Panc1 (cell line): Measurements from ENCODE around the gene UNC45B. TPM values are rescaled to one million over a fixed set of nuclear protein-coding genes. Genes with fewer than 3 reads are reported as not detected.

ENCODE experiments used
- ATAC-seq: fragments of 200-7000 bp; cut with Tn5 transposase; 2 replicates; pipeline ENCODE4 v1.9.1; 2020; ENCODE audit warnings: mild to moderate bottlenecking, moderate library complexity
- BruUV-seq: library from RNA; stranded (reverse); fragments of 400-500 nt; replicated peaks from 2 replicates; lab custom pipeline; 2021; lab: Mats Ljungman, UMichigan
- CTCF ChIA-PET: fragments of 300-600 bp; sonication (Branson Sonifier 250); formaldehyde crosslinking; loops from one replicate; lab custom pipeline; 2022; ENCODE audit warnings: antibody characterized with exemption; lab: Charles Lee
- POLR2A ChIA-PET: fragments of 300-600 bp; sonication (Branson Sonifier 250); formaldehyde crosslinking; loops from one replicate; lab custom pipeline; 2022; ENCODE audit warnings: antibody characterized with exemption; lab: Charles Lee
- DNase-seq: peaks from one replicate; pipeline ENCODE4 v3.0.0-alpha.2; 2010; ENCODE audit warnings: low read depth, low spot score
- H3K27ac ChIP-seq: 2 replicates; pipeline ENCODE4 v1.5.1; 2011; ENCODE audit warnings: mild to moderate bottlenecking, low read length, inconsistent platforms
- H3K27me3 ChIP-seq: fragments of 200-500 bp; sonication (Bioruptor generic); 2 replicates; pipeline ENCODE4 v1.6.0; 2014; ENCODE audit warnings: low read length, inconsistent platforms; ENCODE audit not compliant: control insufficient read depth, insufficient read depth
- H3K36me3 ChIP-seq: fragments of 200-500 bp; sonication (Bioruptor generic); 2 replicates; pipeline ENCODE4 v1.5.1; 2014; ENCODE audit warnings: inconsistent platforms, mild to moderate bottlenecking, low read length, moderate library complexity; ENCODE audit not compliant: control insufficient read depth, insufficient read depth
- H3K4me1 ChIP-seq: 2 replicates; pipeline ENCODE4 v1.5.1; 2011; ENCODE audit warnings: inconsistent platforms, mild to moderate bottlenecking, low read length, moderate library complexity; ENCODE audit not compliant: control insufficient read depth, insufficient read depth
- H3K4me3 ChIP-seq, 2 experiments: 2 replicates each; pipeline ENCODE4 v1.5.1; 2011 to 2012; ENCODE audit warnings: low read depth in 2 of 2, low read length in 2 of 2, mild to moderate bottlenecking in 2 of 2, inconsistent platforms in 1 of 2, moderate library complexity in 1 of 2
- H3K9me3 ChIP-seq: fragments of 200-500 bp; sonication (Bioruptor generic); 2 replicates; pipeline ENCODE4 v1.5.1; 2014; ENCODE audit warnings: low read depth, mild to moderate bottlenecking, inconsistent platforms, low read length, moderate library complexity; ENCODE audit not compliant: control insufficient read depth, insufficient read depth
- POLR2AphosphoS5 ChIP-seq: IDR thresholded peaks from 2 replicates; pipeline ENCODE4 v1.6.1; 2012; ENCODE audit warnings: mild to moderate bottlenecking, low read depth, low read length, moderate library complexity
- SIN3A ChIP-seq: IDR thresholded peaks from 2 replicates; pipeline ENCODE4 v1.6.1; 2012; ENCODE audit warnings: low read depth, mild to moderate bottlenecking, low read length, moderate library complexity, borderline replicate concordance; ENCODE audit not compliant: insufficient read depth
- TCF7L2 ChIP-seq: IDR thresholded peaks from 2 replicates; pipeline ENCODE4 v1.6.1; 2011; ENCODE audit warnings: mild to moderate bottlenecking, low read depth, low read length, inconsistent platforms
- in situ Hi-C: cut with HindIII; loops from 2 replicates; pipeline ENCODE4 v1.10.0; 2016; ENCODE audit warnings: low sequenced_read_pairs, low pct_unique_long_range_greater_than_20kb
- intact Hi-C: fragments of 100-400 bp; cut with micrococcal nuclease; formaldehyde crosslinking; loops from one replicate; pipeline ENCODE4 v1.10.0; 2022; ENCODE audit not compliant: unreplicated experiment
- total RNA-seq: library from RNA; stranded (reverse); gene quantifications from one replicate; pipeline ENCODE4 v1.2.1, GENCODE V29; 2021; ENCODE audit not compliant: unreplicated experiment
- TF ChIP-seq, protein P1 (sequence below), 2 experiments: IDR thresholded peaks; 2 replicates each; pipeline ENCODE4 v1.6.1; 2011 to 2012; ENCODE audit warnings: low read depth in 2 of 2, control low read depth in 1 of 2, low read length in 1 of 2, mild to moderate bottlenecking in 1 of 2, moderate library complexity in 1 of 2; ENCODE audit not compliant: insufficient read depth in 1 of 2
- TF ChIP-seq, protein P2 (sequence below): fragments of 450-650 bp; IDR thresholded peaks from 2 replicates; pipeline ENCODE4 v1.5.1; 2017; ENCODE audit warnings: mild to moderate bottlenecking

The UNC45B gene
- total RNA-seq, 1 experiment from 2014 or later: not detected

DNA sequence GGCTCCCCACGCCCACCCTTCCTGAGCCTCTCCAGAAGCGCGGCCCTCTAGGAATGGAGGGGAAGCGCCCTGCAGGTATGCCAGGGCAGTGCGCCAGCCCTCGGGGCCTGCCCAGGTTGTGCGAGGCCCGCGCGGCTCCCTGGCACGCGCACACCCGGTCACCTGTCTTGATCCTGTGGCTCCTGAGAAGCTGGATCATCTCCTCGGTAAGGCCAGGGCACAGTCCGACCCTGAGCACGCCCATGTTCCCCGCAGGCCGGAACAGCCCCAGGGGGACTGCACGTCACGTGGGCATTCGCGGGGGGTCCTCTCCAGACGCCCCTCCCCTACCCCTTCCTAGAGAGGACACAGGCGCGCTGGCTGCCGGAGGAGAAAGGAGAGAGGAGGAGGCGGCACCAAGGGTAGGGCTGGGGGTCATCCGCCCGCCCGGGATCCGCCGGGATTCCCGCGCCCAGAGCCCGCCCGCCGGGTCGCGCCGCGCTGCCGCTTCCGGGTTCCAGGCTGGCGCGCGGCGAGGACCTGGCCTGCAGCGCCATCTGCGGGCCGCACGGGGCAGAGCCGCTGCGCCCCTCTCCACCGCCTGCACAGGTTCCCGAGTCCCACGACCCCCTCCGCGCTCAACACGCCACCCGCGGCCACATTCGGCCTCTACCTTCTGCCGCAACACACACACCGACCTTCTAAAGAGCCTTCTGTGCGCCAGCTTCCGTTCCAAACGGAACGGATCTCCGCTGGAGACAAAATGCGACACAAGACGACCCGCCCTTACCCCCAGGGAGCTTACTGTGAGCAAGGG is 28.0 kb upstream of the UNC45B start, which contains the start of gene RAD51D:
Gene RAD51D, minus strand, starts transcription at position 491 of the 796 bp plus-strand sequence. Its CDS starts 247 bp downstream, at position 244.
- CTCF ChIA-PET: interaction anchor here (1.4 kb wide), 1 partner anchor 121 kb away, joined by 3 read pairs; no protein-coding TSS in a partner anchor
- Histone ChIP-seq H3K9me3 (no peaks in the 10 kb centered on the region), H3K27ac (peak within 1 kb of the TSS; percentile 81), H3K27me3 (no peaks in the 10 kb centered on the region), H3K36me3 (no peaks in the 10 kb centered on the region), H3K4me3 (peak within 1 kb of the TSS; percentile 68 to 71), H3K4me1 (peaks cover 11% of the 10 kb centered on the region; the same call in 1 of the 2 replicates)
- ATAC-seq (peak; percentile 97), DNase-seq (no peak)
- TF ChIP-seq, protein P1, sequence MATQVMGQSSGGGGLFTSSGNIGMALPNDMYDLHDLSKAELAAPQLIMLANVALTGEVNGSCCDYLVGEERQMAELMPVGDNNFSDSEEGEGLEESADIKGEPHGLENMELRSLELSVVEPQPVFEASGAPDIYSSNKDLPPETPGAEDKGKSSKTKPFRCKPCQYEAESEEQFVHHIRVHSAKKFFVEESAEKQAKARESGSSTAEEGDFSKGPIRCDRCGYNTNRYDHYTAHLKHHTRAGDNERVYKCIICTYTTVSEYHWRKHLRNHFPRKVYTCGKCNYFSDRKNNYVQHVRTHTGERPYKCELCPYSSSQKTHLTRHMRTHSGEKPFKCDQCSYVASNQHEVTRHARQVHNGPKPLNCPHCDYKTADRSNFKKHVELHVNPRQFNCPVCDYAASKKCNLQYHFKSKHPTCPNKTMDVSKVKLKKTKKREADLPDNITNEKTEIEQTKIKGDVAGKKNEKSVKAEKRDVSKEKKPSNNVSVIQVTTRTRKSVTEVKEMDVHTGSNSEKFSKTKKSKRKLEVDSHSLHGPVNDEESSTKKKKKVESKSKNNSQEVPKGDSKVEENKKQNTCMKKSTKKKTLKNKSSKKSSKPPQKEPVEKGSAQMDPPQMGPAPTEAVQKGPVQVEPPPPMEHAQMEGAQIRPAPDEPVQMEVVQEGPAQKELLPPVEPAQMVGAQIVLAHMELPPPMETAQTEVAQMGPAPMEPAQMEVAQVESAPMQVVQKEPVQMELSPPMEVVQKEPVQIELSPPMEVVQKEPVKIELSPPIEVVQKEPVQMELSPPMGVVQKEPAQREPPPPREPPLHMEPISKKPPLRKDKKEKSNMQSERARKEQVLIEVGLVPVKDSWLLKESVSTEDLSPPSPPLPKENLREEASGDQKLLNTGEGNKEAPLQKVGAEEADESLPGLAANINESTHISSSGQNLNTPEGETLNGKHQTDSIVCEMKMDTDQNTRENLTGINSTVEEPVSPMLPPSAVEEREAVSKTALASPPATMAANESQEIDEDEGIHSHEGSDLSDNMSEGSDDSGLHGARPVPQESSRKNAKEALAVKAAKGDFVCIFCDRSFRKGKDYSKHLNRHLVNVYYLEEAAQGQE (IDR thresholded peaks at IDR 0.05; ENCODE audit: insufficient read depth in 1 of 2, low read depth in 2 of 2, low read length in 1 of 2): no peak
- TF ChIP-seq, protein P2, sequence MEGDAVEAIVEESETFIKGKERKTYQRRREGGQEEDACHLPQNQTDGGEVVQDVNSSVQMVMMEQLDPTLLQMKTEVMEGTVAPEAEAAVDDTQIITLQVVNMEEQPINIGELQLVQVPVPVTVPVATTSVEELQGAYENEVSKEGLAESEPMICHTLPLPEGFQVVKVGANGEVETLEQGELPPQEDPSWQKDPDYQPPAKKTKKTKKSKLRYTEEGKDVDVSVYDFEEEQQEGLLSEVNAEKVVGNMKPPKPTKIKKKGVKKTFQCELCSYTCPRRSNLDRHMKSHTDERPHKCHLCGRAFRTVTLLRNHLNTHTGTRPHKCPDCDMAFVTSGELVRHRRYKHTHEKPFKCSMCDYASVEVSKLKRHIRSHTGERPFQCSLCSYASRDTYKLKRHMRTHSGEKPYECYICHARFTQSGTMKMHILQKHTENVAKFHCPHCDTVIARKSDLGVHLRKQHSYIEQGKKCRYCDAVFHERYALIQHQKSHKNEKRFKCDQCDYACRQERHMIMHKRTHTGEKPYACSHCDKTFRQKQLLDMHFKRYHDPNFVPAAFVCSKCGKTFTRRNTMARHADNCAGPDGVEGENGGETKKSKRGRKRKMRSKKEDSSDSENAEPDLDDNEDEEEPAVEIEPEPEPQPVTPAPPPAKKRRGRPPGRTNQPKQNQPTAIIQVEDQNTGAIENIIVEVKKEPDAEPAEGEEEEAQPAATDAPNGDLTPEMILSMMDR: peak; percentile 98
- TF ChIP-seq TCF7L2 (no peak), POLR2AphosphoS5 (peak; percentile 80), SIN3A (peak; percentile 89; the same call in 1 of the 2 replicates)
- POLR2A ChIA-PET: no interaction called here
- intact Hi-C loops (loop anchor here (2.0 to 5.0 kb wide), 3 partner anchors 121 to 697 kb away; no protein-coding TSS in a partner anchor), in situ Hi-C loops (no loop called here)
- BruUV-seq: no TSS peak

DNA sequence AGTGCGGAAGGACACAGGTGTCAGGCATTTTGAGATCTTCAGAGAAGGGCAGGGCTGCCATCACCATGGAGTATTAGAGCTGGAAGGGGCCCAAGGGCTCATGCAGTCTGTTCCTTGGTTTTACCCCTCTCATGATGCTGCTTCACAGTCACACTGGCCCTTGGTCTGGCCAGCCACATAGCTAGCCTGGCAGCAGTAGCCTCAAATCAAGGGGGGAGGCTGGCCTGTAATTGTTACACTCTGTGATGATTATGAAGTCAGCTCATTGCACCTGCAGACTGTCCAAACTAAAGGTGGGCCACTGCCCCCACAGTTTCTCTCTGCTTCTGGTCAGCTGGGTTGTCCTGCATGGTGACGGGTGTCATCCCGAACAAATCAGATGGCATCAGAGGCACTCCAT is 26.3 kb upstream of the UNC45B start, which contains the start of gene FNDC8:
Gene FNDC8, plus strand, starts transcription at position 301 of the 400 bp plus-strand sequence. Its CDS starts 79 bp downstream, at position 380.
- H3K9me3 ChIP-seq: no peaks in the 10 kb centered on the region
- CTCF ChIA-PET: interaction anchor here (0.7 kb wide), 1 partner anchor 333 kb away, joined by 3 read pairs; no protein-coding TSS in a partner anchor

More for the DNA sequence above, 26.3 kb upstream of the UNC45B start, which contains the start of gene FNDC8:
- Histone ChIP-seq H3K36me3 (no peaks in the 10 kb centered on the region), H3K4me1 (peaks cover 11% of the 10 kb centered on the region; the same call in 1 of the 2 replicates), H3K27me3 (no peaks in the 10 kb centered on the region), H3K4me3 (no peak within 1 kb of the TSS), H3K27ac (no peak within 1 kb of the TSS)
- no peak for ATAC-seq
- no peak for DNase-seq
- in situ Hi-C loops (no loop called here), intact Hi-C loops (no loop called here)
- TF ChIP-seq, protein P2: no peak
- TF ChIP-seq SIN3A (no peak), TCF7L2 (no peak), POLR2AphosphoS5 (no peak)
- TF ChIP-seq, protein P1 (IDR thresholded peaks at IDR 0.05; ENCODE audit: insufficient read depth in 1 of 2, low read depth in 2 of 2, low read length in 1 of 2): no peak
- POLR2A ChIA-PET: interaction anchor here (0.6 kb wide), 1 partner anchor 227 kb away, joined by 3 read pairs; no protein-coding TSS in a partner anchor
- no TSS peak for BruUV-seq
